ENCODE measurements around the gene TNFRSF14. TPM values are rescaled to one million over a fixed set of nuclear protein-coding genes. Genes with fewer than 3 reads are reported as not detected.

TNFRSF14 gene
- total and polyA plus RNA-seq, 2 donors (not counting 1 experiment from before 2014, with no cell fraction given) = 239 to 427 TPM

DNA sequence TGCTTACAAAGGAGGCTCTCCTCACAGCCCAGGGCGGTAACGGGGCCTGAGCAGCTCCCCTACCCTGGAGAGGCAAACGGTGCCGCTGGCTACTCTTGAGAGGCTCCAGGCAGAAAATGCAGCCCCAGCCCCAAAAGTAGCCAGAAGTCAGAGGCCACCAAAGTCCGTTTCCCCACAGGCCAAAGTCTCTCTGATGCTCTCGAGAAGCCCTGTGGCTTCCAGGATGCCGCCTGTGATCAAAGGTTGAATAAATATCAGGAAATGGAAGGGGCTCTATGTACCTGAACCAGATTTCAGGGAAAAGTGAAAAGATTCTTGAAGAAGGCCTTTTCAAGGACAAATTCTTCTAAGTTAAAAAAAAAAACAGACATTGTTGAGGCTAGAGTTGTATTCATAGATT lies 33.9 kb upstream of the TNFRSF14 start:
- Histone ChIP-seq H3K36me3 (replicated peaks in 1 of 2; ENCODE audit: control extremely low read depth in 1 of 2, control insufficient read depth in 1 of 2, extremely low read depth in 1 of 2, insufficient read depth in 2 of 2, low read length in 1 of 2) (peaks cover 0 to 41% of the 10 kb centered on the region in 2 experiments), H2AFZ (ENCODE audit: insufficient read depth, low read depth, low read length, poor library complexity, severe bottlenecking) (no peak overlapping the region), H3K4me3 (ENCODE audit: control extremely low read depth in 1 of 5, extremely low read depth in 1 of 5, insufficient read depth in 1 of 5, low read depth in 2 of 5, low read length in 4 of 5) (no peak overlapping the region), H3K4me1 (ENCODE audit: control insufficient read depth in 2 of 2, insufficient read depth in 2 of 2, low read length in 2 of 2) (peaks cover 24 to 29% of the 10 kb centered on the region in 2 donors), H3K27me3 (replicated peaks in 1 of 4; ENCODE audit: control extremely low read depth in 1 of 4, control insufficient read depth in 3 of 4, insufficient read depth in 4 of 4, low read length in 3 of 4) (no peaks in the 10 kb centered on the region), H3K79me2 (ENCODE audit: control insufficient read depth, insufficient read depth, low read length) (peaks cover 72% of the 10 kb centered on the region), H3K9ac (ENCODE audit: low read length) (no peak overlapping the region), H3K4me2 (replicated peaks; ENCODE audit: low read depth, low read length, poor library complexity, severe bottlenecking) (no peak overlapping the region), H3K27ac (ENCODE audit: low read length in 2 of 2) (no peak overlapping the region), H3K9me3 (ENCODE audit: control extremely low read depth in 1 of 3, control insufficient read depth in 2 of 3, insufficient read depth in 1 of 3, low read length in 2 of 3) (no peaks in the 10 kb centered on the region), H4K20me1 (ENCODE audit: control insufficient read depth, insufficient read depth, low read length, poor library complexity, severe bottlenecking) (peaks cover 86% of the 10 kb centered on the region)
- POLR2A ChIA-PET = no interaction called here
- no peaks in the 10 kb centered on the region for H3K9me3 Mint-ChIP-seq (ENCODE audit: insufficient read depth)
- no peak overlapping the region for H3K4me3 Mint-ChIP-seq
- TF ChIP-seq, protein P1, sequence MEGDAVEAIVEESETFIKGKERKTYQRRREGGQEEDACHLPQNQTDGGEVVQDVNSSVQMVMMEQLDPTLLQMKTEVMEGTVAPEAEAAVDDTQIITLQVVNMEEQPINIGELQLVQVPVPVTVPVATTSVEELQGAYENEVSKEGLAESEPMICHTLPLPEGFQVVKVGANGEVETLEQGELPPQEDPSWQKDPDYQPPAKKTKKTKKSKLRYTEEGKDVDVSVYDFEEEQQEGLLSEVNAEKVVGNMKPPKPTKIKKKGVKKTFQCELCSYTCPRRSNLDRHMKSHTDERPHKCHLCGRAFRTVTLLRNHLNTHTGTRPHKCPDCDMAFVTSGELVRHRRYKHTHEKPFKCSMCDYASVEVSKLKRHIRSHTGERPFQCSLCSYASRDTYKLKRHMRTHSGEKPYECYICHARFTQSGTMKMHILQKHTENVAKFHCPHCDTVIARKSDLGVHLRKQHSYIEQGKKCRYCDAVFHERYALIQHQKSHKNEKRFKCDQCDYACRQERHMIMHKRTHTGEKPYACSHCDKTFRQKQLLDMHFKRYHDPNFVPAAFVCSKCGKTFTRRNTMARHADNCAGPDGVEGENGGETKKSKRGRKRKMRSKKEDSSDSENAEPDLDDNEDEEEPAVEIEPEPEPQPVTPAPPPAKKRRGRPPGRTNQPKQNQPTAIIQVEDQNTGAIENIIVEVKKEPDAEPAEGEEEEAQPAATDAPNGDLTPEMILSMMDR (IDR thresholded peaks at IDR 0.05) = no peak
- no peak for TF ChIP-seq EZH2 (IDR thresholded peaks at IDR 0.05; ENCODE audit: borderline replicate concordance, insufficient read depth, low read depth, low read length, poor library complexity, severe bottlenecking)
- no peaks in the 10 kb centered on the region for H3K27me3 Mint-ChIP-seq
- no peak for DNase-seq
- no peak for ATAC-seq (ENCODE audit: low read depth)
- peaks cover 28% of the 10 kb centered on the region for H3K4me1 Mint-ChIP-seq
- CTCF ChIA-PET = no interaction called here
- no peak overlapping the region for H3K27ac Mint-ChIP-seq
- intact Hi-C loops (cut with micrococcal nuclease) = no loop called here
- 95% methylated on average over 5 of the region's 7 CpGs for WGBS (ENCODE audit: insufficient coverage)

DNA sequence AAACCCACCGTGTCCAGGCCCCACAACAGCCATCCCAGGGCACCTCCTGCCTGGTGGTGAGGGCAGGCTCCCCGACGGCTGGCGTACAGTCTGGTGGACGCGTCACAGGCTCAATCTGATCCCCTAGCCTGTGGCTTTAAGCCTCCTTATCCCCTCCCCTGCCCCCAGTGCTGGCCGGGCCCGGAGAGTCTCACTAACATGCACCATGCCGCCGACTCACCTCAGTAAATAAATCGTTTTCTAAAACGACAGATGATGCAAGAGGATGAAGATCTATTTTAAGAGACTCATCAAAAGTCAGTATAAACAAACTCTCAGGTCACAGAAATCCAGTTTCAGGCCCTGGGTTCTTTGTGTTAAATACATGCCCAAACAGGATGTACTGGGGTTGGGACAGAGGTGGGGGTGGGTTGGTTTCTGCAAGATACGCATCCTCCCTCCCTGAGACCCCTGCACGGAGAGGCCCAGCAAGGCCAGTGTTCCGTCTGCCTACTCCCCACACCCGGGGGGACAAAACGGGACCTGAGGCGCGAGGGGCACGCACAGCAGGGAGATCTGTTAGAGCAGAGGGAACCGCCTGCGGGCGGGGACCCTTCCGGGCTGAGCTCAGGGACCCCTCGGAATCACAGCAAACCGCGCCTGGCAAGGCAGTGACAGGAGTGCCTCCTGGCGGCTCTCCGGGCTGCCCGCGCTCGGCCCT lies 32.8 kb upstream of the TNFRSF14 start:
- H3K4me1 Mint-ChIP-seq = peaks cover 30% of the 10 kb centered on the region
- no peak overlapping the region for H3K27ac Mint-ChIP-seq
- H3K79me2 ChIP-seq (ENCODE audit: control insufficient read depth, insufficient read depth, low read length) = peaks cover 67% of the 10 kb centered on the region
- no peak overlapping the region for H2AFZ ChIP-seq (ENCODE audit: insufficient read depth, low read depth, low read length, poor library complexity, severe bottlenecking)
- TF ChIP-seq, protein P1 (IDR thresholded peaks at IDR 0.05) = no peak
- no peak for TF ChIP-seq EZH2 (IDR thresholded peaks at IDR 0.05; ENCODE audit: borderline replicate concordance, insufficient read depth, low read depth, low read length, poor library complexity, severe bottlenecking)
- peaks cover 0 to 30% of the 10 kb centered on the region in 2 experiments for H3K36me3 ChIP-seq (replicated peaks in 1 of 2; ENCODE audit: control extremely low read depth in 1 of 2, control insufficient read depth in 1 of 2, extremely low read depth in 1 of 2, insufficient read depth in 2 of 2, low read length in 1 of 2)
- peaks cover 24 to 31% of the 10 kb centered on the region in 2 donors for H3K4me1 ChIP-seq (ENCODE audit: control insufficient read depth in 2 of 2, insufficient read depth in 2 of 2, low read length in 2 of 2)
- CTCF ChIA-PET = interaction anchor here (1.0 kb wide), 1 partner anchor 24 kb away, joined by 3 read pairs; no protein-coding TSS in a partner anchor
- intact Hi-C loops (cut with micrococcal nuclease) = no loop called here
- WGBS (ENCODE audit: insufficient coverage) = 86% methylated on average over 21 of the region's 32 CpGs
- no peak overlapping the region for H3K9ac ChIP-seq (ENCODE audit: low read length)
- no peak for DNase-seq
- H3K4me3 ChIP-seq (ENCODE audit: control extremely low read depth in 1 of 5, extremely low read depth in 1 of 5, insufficient read depth in 1 of 5, low read depth in 2 of 5, low read length in 4 of 5) = no peak overlapping the region
- no peaks in the 10 kb centered on the region for H3K9me3 ChIP-seq (ENCODE audit: control extremely low read depth in 1 of 3, control insufficient read depth in 2 of 3, insufficient read depth in 1 of 3, low read length in 2 of 3)
- peak overlapping the region; percentile 16 for H3K4me3 Mint-ChIP-seq
- H3K27me3 Mint-ChIP-seq = no peaks in the 10 kb centered on the region
- ATAC-seq (ENCODE audit: low read depth) = no peak
- H3K9me3 Mint-ChIP-seq (ENCODE audit: insufficient read depth) = no peaks in the 10 kb centered on the region
- POLR2A ChIA-PET = no interaction called here
- H3K27me3 ChIP-seq (replicated peaks in 1 of 4; ENCODE audit: control extremely low read depth in 1 of 4, control insufficient read depth in 3 of 4, insufficient read depth in 4 of 4, low read length in 3 of 4) = peaks cover 0 to 7% (median 0%) of the 10 kb centered on the region in 4 experiments
- H4K20me1 ChIP-seq (ENCODE audit: control insufficient read depth, insufficient read depth, low read length, poor library complexity, severe bottlenecking) = peaks cover 75% of the 10 kb centered on the region
- H3K4me2 ChIP-seq (replicated peaks; ENCODE audit: low read depth, low read length, poor library complexity, severe bottlenecking) = no peak overlapping the region
- no peak overlapping the region for H3K27ac ChIP-seq (ENCODE audit: low read length in 2 of 2)

All from B cell (primary cell).